CD14-positive monocyte (primary cell): Measurements from ENCODE around the gene COX5B. TPM values are rescaled to one million over a fixed set of nuclear protein-coding genes. Genes with fewer than 3 reads are reported as not detected.
A peak's percentile ranks its signal among the peaks of the same experiment; 100 is the strongest.

Experiments used
- DNase-seq, 3 donors: peaks; one replicate each; pipeline ENCODE4 v3.0.0-alpha.2; 2011 to 2022
- H2AFZ ChIP-seq: 2 replicates; pipeline ENCODE4 v1.6.0; 2012; ENCODE audit warnings: mild to moderate bottlenecking, low read depth, low read length, inconsistent platforms; ENCODE audit not compliant: insufficient read depth, poor library complexity, severe bottlenecking
- H3K27ac ChIP-seq, 2 donors: 1 replicate in 1 of 2; 2 replicates in 1 of 2; pipeline ENCODE4 v1.5.1; 2012 to 2013; ENCODE audit warnings: low read length in 2 of 2, control low read depth in 1 of 2, inconsistent platforms in 1 of 2, low read depth in 1 of 2, mild to moderate bottlenecking in 1 of 2
- H3K27me3 ChIP-seq, 2 donors: one replicate each; pipeline versions ENCODE4 v1.6.0 to v1.6.1; 2011 to 2013; ENCODE audit warnings: low read length in 2 of 2; ENCODE audit not compliant: control insufficient read depth in 2 of 2, insufficient read depth in 2 of 2
- H3K36me3 ChIP-seq, 2 donors: replicated peaks in 1 of 2; 1 replicate in 1 of 2; 2 replicates in 1 of 2; pipeline versions ENCODE4 v1.5.1 to v1.6.1; 2012 to 2013; ENCODE audit warnings: low read length in 2 of 2, control low read depth in 1 of 2, inconsistent platforms in 1 of 2, mild to moderate bottlenecking in 1 of 2; ENCODE audit not compliant: insufficient read depth in 2 of 2, control insufficient read depth in 1 of 2
- H3K4me1 ChIP-seq, 2 donors: 1 replicate in 1 of 2; 2 replicates in 1 of 2; pipeline versions ENCODE4 v1.5.1 to v1.6.1; 2012 to 2013; ENCODE audit warnings: low read length in 2 of 2, control low read depth in 1 of 2, inconsistent platforms in 1 of 2, mild to moderate bottlenecking in 1 of 2, moderate library complexity in 1 of 2; ENCODE audit not compliant: insufficient read depth in 2 of 2, control insufficient read depth in 1 of 2
- H3K4me2 ChIP-seq: replicated peaks from 2 replicates; pipeline ENCODE3; 2012; ENCODE audit warnings: low read length, moderate library complexity, mild to moderate bottlenecking; ENCODE audit not compliant: poor library complexity, severe bottlenecking; ENCODE audit errors: extremely low read depth
- H3K4me3 ChIP-seq, 3 experiments: fragments of 200-600 bp in 1 of 3; sonication (generic) in 1 of 3; replicated peaks in 1 of 3; 1 replicate in 2 of 3; 2 replicates in 1 of 3; pipeline ENCODE4 v1.5.1; 2011 to 2013; ENCODE audit warnings: low read length in 3 of 3, mild to moderate bottlenecking in 3 of 3, control low read depth in 2 of 3, low read depth in 2 of 3, inconsistent platforms in 1 of 3, moderate library complexity in 1 of 3
- H3K79me2 ChIP-seq: 2 replicates; pipeline ENCODE4 v1.6.0; 2012; ENCODE audit warnings: mild to moderate bottlenecking, control low read depth, inconsistent platforms, low read length, moderate library complexity; ENCODE audit not compliant: insufficient read depth
- H3K9ac ChIP-seq: 2 replicates; pipeline ENCODE4 v1.6.0; 2017; ENCODE audit warnings: low read length, mild to moderate bottlenecking; ENCODE audit not compliant: insufficient read depth, poor library complexity, severe bottlenecking
- H3K9me3 ChIP-seq, 2 donors: replicated peaks in 1 of 2; 1 replicate in 1 of 2; 2 replicates in 1 of 2; pipeline versions ENCODE4 v1.5.1 to v1.6.1; 2012 to 2013; ENCODE audit warnings: low read length in 2 of 2, control low read depth in 1 of 2; ENCODE audit not compliant: control insufficient read depth in 1 of 2, insufficient read depth in 1 of 2
- H4K20me1 ChIP-seq: 2 replicates; pipeline ENCODE4 v1.6.0; 2012; ENCODE audit warnings: mild to moderate bottlenecking, low read length, control low read depth, moderate library complexity; ENCODE audit not compliant: insufficient read depth
- H3K27ac Mint-ChIP-seq, 7 donors: one replicate each; pipeline ENCODE4 v1.8.0; 2020; ENCODE audit warnings: mild to moderate bottlenecking in 7 of 7, mixed read lengths in 7 of 7, moderate library complexity in 6 of 7, inconsistent platforms in 2 of 7
- H3K27me3 Mint-ChIP-seq, 3 donors: one replicate each; pipeline ENCODE4 v1.8.0; 2021 to 2022; ENCODE audit warnings: low read depth in 3 of 3, mild to moderate bottlenecking in 3 of 3, mixed read lengths in 3 of 3, moderate library complexity in 3 of 3, inconsistent platforms in 1 of 3
- H3K36me3 Mint-ChIP-seq, 2 donors: one replicate each; pipeline ENCODE4 v1.8.0; 2020; ENCODE audit warnings: mixed read lengths in 2 of 2, inconsistent platforms in 1 of 2, mild to moderate bottlenecking in 1 of 2
- H3K4me1 Mint-ChIP-seq: one replicate; pipeline ENCODE4 v1.8.0; 2020; ENCODE audit warnings: mild to moderate bottlenecking, mixed read lengths
- H3K4me3 Mint-ChIP-seq, 2 donors: one replicate each; pipeline ENCODE4 v1.8.0; 2020; ENCODE audit warnings: mild to moderate bottlenecking in 2 of 2, mixed read lengths in 2 of 2, moderate library complexity in 1 of 2
- H3K9me3 Mint-ChIP-seq, 7 donors: one replicate each; pipeline ENCODE4 v1.8.0; 2020 to 2022; ENCODE audit warnings: mixed read lengths in 7 of 7, mild to moderate bottlenecking in 6 of 7, moderate library complexity in 6 of 7, inconsistent platforms in 2 of 7
- CTCF ChIP-seq: fragments of 200-600 bp; IDR thresholded peaks from one replicate; pipeline ENCODE4 v1.8.0; 2022; ENCODE audit warnings: antibody characterized with exemption, mild to moderate bottlenecking
- WGBS: methylation state at CpG from one replicate; pipeline ENCODE4 v1.1.5; 2013; ENCODE audit warnings: missing lambda C conversion rate; ENCODE audit not compliant: insufficient coverage; 5-methylcytosine and 5-hydroxymethylcytosine counted together
- intact Hi-C, 2 donors: fragments of 100-400 bp; cut with micrococcal nuclease; formaldehyde crosslinking; loops; one replicate each; pipeline versions ENCODE4 v1.15.0 to v1.15.1; 2023
- polyA plus RNA-seq, 3 donors: library from polyadenylated mRNA; depleted of rRNA in 1 of 3; unstranded in 2 of 3; stranded (reverse) in 1 of 3; fragments of 300-500 nt in 2 of 3; fragments of >200 nt in 1 of 3; fragmentation: Illumina TruSeq in 2 of 3; gene quantifications; 1 replicate in 2 of 3; 2 replicates in 1 of 3; pipeline ENCODE4 v1.2.3, GENCODE V29; 2012 to 2021

Gene COX5B
- polyA plus RNA-seq, 3 donors, result 215 to 598 (median 546) TPM

- no peaks in the 10 kb centered on the region for H4K20me1 ChIP-seq
- Mint-ChIP-seq H3K36me3 (peaks cover 41 to 60% of the 10 kb centered on the region in 2 donors), H3K4me1 (peaks cover 5% of the 10 kb centered on the region), H3K27ac (peak overlapping the region in 3 of 7 donors; percentile 20 to 27 (median 23)), H3K27me3 (no peaks in the 10 kb centered on the region), H3K4me3 (no peak overlapping the region), H3K9me3 (peaks cover 0 to 4% (median 2%) of the 10 kb centered on the region in 7 donors)
- no peaks in the 10 kb centered on the region for H3K9me3 ChIP-seq
- intact Hi-C loops, result no loop called here
- H3K27ac ChIP-seq, result no peak overlapping the region
- no peak for DNase-seq
- WGBS, result 93% methylated on average over 3 of the region's 5 CpGs
- no peaks in the 10 kb centered on the region for H3K79me2 ChIP-seq
- H3K36me3 ChIP-seq, result peaks cover 34 to 60% of the 10 kb centered on the region in 2 donors
- no peak overlapping the region for H3K4me3 ChIP-seq
- no peak for TF ChIP-seq CTCF
- H3K27me3 ChIP-seq, result no peaks in the 10 kb centered on the region
- no peaks in the 10 kb centered on the region for H3K4me1 ChIP-seq
- H3K4me2 ChIP-seq, result no peak overlapping the region
- no peak overlapping the region for H3K9ac ChIP-seq
- no peak overlapping the region for H2AFZ ChIP-seq
These were observed 8.4 kb downstream of the COX5B start for GRCh38 chr2:97654309-97654708.

GRCh38 chr2:97654791-97655190 is 8.9 kb downstream of the COX5B start:
- Histone ChIP-seq H2AFZ (no peak overlapping the region), H3K4me3 (no peak overlapping the region), H3K4me2 (no peak overlapping the region), H3K27ac (no peak overlapping the region), H3K27me3 (no peaks in the 10 kb centered on the region), H3K4me1 (no peaks in the 10 kb centered on the region), H3K9ac (no peak overlapping the region), H4K20me1 (no peaks in the 10 kb centered on the region), H3K36me3 (peaks cover 37 to 60% of the 10 kb centered on the region in 2 donors), H3K9me3 (no peaks in the 10 kb centered on the region), H3K79me2 (no peaks in the 10 kb centered on the region)
- Mint-ChIP-seq H3K36me3 (peaks cover 38 to 60% of the 10 kb centered on the region in 2 donors), H3K27me3 (no peaks in the 10 kb centered on the region), H3K4me1 (peaks cover 5% of the 10 kb centered on the region), H3K9me3 (peaks cover 0 to 4% (median 2%) of the 10 kb centered on the region in 7 donors), H3K27ac (peak overlapping the region in 4 of 7 donors; percentile 14 to 27 (median 23)), H3K4me3 (no peak overlapping the region)
- intact Hi-C loops, result no loop called here
- DNase-seq, result no peak
- WGBS, result 100% methylated on average over 1 of the region's 2 CpGs
- no peak for TF ChIP-seq CTCF
